ENCODE data around the gene MTFP1.

DNA sequence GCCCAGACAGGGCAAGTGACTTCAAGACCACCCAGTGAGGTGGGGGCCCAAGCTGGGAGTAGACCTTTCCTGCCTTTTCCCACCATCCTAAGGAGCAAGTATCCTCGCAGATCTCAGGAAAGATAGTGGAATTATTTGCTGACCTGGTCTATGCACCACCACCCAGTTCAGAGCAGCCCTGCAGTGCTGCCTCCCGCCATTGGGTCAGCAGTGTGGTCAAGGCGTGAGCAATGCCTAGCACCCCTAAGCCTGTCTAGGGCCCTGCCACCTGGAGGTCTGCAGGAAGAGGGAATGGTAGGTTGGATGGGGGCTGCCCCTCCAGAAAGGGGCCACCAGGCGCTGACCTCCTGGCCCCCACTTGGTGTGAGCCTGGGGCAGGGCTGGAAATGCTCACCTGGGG, 6.5 kb downstream of the MTFP1 start:
- TF ChIP-seq, protein P1, sequence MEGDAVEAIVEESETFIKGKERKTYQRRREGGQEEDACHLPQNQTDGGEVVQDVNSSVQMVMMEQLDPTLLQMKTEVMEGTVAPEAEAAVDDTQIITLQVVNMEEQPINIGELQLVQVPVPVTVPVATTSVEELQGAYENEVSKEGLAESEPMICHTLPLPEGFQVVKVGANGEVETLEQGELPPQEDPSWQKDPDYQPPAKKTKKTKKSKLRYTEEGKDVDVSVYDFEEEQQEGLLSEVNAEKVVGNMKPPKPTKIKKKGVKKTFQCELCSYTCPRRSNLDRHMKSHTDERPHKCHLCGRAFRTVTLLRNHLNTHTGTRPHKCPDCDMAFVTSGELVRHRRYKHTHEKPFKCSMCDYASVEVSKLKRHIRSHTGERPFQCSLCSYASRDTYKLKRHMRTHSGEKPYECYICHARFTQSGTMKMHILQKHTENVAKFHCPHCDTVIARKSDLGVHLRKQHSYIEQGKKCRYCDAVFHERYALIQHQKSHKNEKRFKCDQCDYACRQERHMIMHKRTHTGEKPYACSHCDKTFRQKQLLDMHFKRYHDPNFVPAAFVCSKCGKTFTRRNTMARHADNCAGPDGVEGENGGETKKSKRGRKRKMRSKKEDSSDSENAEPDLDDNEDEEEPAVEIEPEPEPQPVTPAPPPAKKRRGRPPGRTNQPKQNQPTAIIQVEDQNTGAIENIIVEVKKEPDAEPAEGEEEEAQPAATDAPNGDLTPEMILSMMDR (IDR thresholded peaks at IDR 0.05): no peak
- TF ChIP-seq POLR2A (IDR thresholded peaks at IDR 0.05): no peak
